ENCODE data around the gene KLC3.
"Not testable (repeated sequence)": the region's sequence is repeated elsewhere in the genome, so short reads cannot be mapped to it uniquely, and the experiment has no call there.

The KLC3 gene

GRCh38 chr19:45320997-45321775 lies 19.4 kb upstream of the KLC3 start:
- no peak for DNase-seq

GRCh38 chr19:45321848-45322247 lies 18.7 kb upstream of the KLC3 start:
- DNase-seq, result no peak

GRCh38 chr19:45322311-45322710 lies 18.2 kb upstream of the KLC3 start:
- no peak for DNase-seq

GRCh38 chr19:45322744-45323281 lies 17.7 kb upstream of the KLC3 start, which contains the start of gene CKM:
TSS of gene CKM (minus strand) at chr19:45322875. CDS start at chr19:45319713, 3,162 bp downstream.
- no peak for DNase-seq

- no peak for DNase-seq
Observed at GRCh38 chr19:45323671-45324081, 16.9 kb upstream of the KLC3 start.

GRCh38 chr19:45324349-45324907 lies 16.1 kb upstream of the KLC3 start:
- DNase-seq, result no peak

GRCh38 chr19:45327404-45328143 lies 13.0 kb upstream of the KLC3 start:
- DNase-seq, result no peak

GRCh38 chr19:45331411-45331810 lies 9.1 kb upstream of the KLC3 start:
- no peak for DNase-seq

- no peak for DNase-seq
Observed at GRCh38 chr19:45333609-45334303, 6.8 kb upstream of the KLC3 start.

- DNase-seq, result not testable (repeated sequence)
Observed at GRCh38 chr19:45334881-45335280, 5.7 kb upstream of the KLC3 start.

GRCh38 chr19:45336696-45337251 lies 3.8 kb upstream of the KLC3 start:
- no peak for DNase-seq

GRCh38 chr19:45339629-45340028 lies 921 bp upstream of the KLC3 start:
- no peak for DNase-seq

GRCh38 chr19:45340899-45341453 lies 426 bp downstream of the KLC3 start:
- no peak for DNase-seq

GRCh38 chr19:45342911-45343310 lies 2.4 kb downstream of the KLC3 start:
- no peak for DNase-seq

GRCh38 chr19:45344621-45345505 lies 4.3 kb downstream of the KLC3 start:
- DNase-seq, result no peak

- DNase-seq, result no peak
Observed at GRCh38 chr19:45345506-45345860, 4.9 kb downstream of the KLC3 start.

- no peak for DNase-seq
Observed at GRCh38 chr19:45346449-45346848, 5.9 kb downstream of the KLC3 start.

GRCh38 chr19:45347570-45348366 lies 7.2 kb downstream of the KLC3 start:
- DNase-seq, result no peak

- no peak for DNase-seq
Observed at GRCh38 chr19:45348367-45349125, 8.0 kb downstream of the KLC3 start.

GRCh38 chr19:45349126-45349415 lies 8.5 kb downstream of the KLC3 start:
- no peak for DNase-seq

Measured in fibroblast of skin of abdomen (primary cell).